ENCODE data around the gene PGM1. TPM values are rescaled to one million over a fixed set of nuclear protein-coding genes. Genes with fewer than 3 reads are reported as not detected.
A peak's percentile ranks its signal among the peaks of the same experiment; 100 is the strongest.

Gene PGM1
- total RNA-seq, 6 experiments from 2014 or later = 31.6 to 46.2 (median 32.9) TPM

DNA sequence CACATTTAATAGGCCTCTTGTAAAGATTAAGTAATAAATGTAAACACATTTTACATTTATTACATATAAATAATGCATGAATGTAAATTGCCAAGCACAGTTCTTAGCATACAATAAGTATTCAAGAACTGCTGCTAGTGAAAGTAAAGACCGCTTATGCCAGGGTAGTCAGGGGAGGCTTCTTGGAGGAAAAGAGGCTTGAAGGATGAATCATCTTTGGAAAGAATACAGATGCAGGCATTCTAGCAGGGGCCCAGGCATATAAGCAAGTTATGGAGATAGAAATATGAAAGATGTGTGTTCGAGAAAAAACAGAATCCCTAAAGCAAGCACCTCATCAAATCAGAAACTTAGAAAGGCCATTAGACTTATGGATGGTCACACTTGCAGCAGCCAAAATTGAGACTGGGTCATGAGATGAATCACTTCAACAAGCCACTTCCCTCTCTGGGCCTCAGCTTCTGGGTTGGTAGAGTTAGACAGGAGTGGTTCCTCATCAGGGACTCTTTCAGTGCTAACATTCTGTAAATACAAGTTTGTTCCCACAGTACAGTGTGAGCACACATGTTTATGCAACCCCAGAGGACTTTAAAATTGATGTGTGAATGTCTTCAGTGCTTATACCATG lies 100.8 kb downstream of the PGM1 start:
- Mint-ChIP-seq H3K9me3 (no peaks in the 10 kb centered on the region), H3K4me3 (no peak overlapping the region), H3K36me3 (ENCODE audit: low read depth) (no peaks in the 10 kb centered on the region), H3K27me3 (ENCODE audit: insufficient read depth) (peaks cover 4% of the 10 kb centered on the region), H3K27ac (no peak overlapping the region), H3K4me1 (ENCODE audit: low read depth) (peaks cover 30% of the 10 kb centered on the region)
- TF ChIP-seq, protein P1, sequence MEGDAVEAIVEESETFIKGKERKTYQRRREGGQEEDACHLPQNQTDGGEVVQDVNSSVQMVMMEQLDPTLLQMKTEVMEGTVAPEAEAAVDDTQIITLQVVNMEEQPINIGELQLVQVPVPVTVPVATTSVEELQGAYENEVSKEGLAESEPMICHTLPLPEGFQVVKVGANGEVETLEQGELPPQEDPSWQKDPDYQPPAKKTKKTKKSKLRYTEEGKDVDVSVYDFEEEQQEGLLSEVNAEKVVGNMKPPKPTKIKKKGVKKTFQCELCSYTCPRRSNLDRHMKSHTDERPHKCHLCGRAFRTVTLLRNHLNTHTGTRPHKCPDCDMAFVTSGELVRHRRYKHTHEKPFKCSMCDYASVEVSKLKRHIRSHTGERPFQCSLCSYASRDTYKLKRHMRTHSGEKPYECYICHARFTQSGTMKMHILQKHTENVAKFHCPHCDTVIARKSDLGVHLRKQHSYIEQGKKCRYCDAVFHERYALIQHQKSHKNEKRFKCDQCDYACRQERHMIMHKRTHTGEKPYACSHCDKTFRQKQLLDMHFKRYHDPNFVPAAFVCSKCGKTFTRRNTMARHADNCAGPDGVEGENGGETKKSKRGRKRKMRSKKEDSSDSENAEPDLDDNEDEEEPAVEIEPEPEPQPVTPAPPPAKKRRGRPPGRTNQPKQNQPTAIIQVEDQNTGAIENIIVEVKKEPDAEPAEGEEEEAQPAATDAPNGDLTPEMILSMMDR (IDR thresholded peaks at IDR 0.05) = no peak
- DNase-seq = peak; percentile 16

DNA sequence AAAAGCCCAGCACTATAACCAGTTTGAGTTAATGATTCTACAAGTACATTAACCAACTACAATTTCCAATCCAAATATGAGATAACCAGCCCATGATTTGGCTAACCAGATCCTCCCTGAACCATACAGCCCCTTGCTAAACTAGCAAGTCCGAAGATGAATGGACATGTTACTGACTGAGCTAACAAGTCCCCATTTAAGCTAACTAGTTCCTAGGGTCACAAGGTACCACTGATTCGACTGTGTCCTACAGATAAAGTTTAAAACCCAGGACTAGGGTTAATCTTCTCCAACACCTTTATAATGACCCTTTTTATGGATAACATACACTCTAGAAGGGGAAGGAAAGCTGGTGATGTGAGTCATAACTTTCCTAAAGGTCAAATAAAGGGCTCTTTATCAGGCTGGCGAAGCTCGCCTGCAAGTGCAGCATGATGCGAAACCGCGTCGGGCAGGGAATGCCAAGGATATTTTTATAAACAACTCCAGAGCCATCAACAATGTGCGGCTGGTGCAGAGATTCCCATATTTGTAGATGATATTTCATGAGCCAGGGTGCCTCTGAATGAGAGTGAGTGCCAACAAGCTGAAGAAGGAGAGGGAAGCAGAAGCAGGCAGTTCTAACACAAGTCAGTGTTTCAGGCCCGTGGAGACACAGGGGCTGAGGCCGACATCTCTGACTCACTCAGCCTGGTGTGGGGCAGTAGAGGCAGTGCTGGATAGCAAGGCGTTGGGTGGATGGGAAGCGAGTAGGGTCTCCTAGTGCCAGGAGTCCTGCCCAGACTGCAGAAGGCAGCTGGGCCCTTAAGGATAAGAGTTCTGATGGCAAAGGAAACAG lies 105.0 kb downstream of the PGM1 start:
- no peak overlapping the region for H3K4me3 Mint-ChIP-seq
- H3K9me3 Mint-ChIP-seq = no peaks in the 10 kb centered on the region
- TF ChIP-seq, protein P1 (IDR thresholded peaks at IDR 0.05) = no peak
- no peak overlapping the region for H3K27ac Mint-ChIP-seq
- peaks cover 16% of the 10 kb centered on the region for H3K27me3 Mint-ChIP-seq (ENCODE audit: insufficient read depth)
- peaks cover 15% of the 10 kb centered on the region for H3K4me1 Mint-ChIP-seq (ENCODE audit: low read depth)
- no peak for DNase-seq
- no peaks in the 10 kb centered on the region for H3K36me3 Mint-ChIP-seq (ENCODE audit: low read depth)

DNA sequence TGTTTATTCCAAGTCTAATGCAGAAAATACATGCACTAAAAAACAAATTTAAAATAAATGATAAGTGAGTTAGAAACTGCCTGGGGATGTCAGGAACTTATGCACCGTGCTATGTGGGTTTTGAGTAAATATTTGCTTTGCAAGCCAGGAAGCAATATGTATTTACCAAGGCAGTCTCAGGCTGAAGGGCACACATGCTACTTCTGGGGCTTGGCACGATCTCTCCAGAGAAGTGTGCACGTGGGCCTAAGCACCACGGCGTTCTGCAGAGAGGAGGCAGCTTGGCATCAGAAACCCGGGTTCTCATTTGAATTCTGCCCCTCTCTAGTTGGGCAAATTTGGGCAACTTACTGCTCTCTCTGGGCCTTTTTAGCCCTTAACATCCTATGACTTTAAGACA lies 108.0 kb downstream of the PGM1 start:
- H3K4me1 Mint-ChIP-seq (ENCODE audit: low read depth) = peaks cover 7% of the 10 kb centered on the region
- H3K36me3 Mint-ChIP-seq (ENCODE audit: low read depth) = no peaks in the 10 kb centered on the region
- H3K27ac Mint-ChIP-seq = no peak overlapping the region

DNA sequence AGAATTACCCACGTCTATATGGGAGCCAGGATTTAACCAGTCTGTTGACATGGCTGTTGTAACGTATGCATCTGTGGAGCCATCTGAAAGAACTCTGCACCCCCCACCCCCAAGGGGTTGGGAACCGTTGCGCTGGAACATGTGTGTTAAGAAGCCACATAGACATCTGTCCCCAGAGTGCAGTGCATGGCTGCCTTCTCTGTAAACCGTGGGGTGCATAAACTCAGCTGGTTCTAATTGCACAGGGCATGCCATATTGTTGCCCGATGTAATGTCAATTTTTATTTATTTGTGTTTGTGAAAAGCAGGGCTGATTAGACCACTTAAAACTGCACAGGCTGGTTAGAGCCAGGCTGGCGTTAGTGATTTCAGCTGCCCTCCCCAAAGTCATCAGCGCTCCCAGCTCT lies 110.5 kb downstream of the PGM1 start:
- TF ChIP-seq, protein P1 (IDR thresholded peaks at IDR 0.05) = no peak
- DNase-seq = no peak
- Mint-ChIP-seq H3K9me3 (no peaks in the 10 kb centered on the region), H3K36me3 (ENCODE audit: low read depth) (no peaks in the 10 kb centered on the region), H3K27ac (no peak overlapping the region), H3K4me1 (ENCODE audit: low read depth) (peaks cover 7% of the 10 kb centered on the region), H3K4me3 (no peak overlapping the region), H3K27me3 (ENCODE audit: insufficient read depth) (peaks cover 25% of the 10 kb centered on the region)

More for the DNA sequence above, 108.0 kb downstream of the PGM1 start:
- TF ChIP-seq, protein P1 (IDR thresholded peaks at IDR 0.05) = no peak
- DNase-seq = no peak
- Mint-ChIP-seq H3K4me3 (no peak overlapping the region), H3K27me3 (ENCODE audit: insufficient read depth) (peaks cover 22% of the 10 kb centered on the region), H3K9me3 (no peaks in the 10 kb centered on the region)

DNA sequence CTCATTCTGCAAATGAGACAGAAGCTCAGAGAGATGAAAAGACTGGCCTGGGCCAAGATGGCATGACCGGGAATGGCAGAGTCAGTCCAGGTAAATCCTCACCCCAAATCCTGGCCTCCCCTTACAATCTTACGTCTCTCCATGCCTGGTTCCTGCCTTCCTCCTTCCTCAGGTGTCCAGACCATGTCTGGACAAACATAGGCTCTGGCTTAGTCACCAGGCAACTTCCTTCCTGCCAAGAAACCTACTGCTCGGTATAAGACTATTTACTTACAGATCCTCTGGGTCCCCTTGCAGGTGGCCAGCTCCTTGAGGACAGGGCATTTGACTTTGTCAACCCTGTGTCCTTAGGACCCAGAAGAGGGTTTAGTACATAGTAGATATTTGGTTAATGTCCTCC lies 111.2 kb downstream of the PGM1 start:
- no peak for DNase-seq
- Mint-ChIP-seq H3K4me3 (no peak overlapping the region), H3K36me3 (ENCODE audit: low read depth) (no peaks in the 10 kb centered on the region), H3K4me1 (ENCODE audit: low read depth) (peaks cover 7% of the 10 kb centered on the region), H3K9me3 (no peaks in the 10 kb centered on the region), H3K27ac (no peak overlapping the region), H3K27me3 (ENCODE audit: insufficient read depth) (peaks cover 25% of the 10 kb centered on the region)
- TF ChIP-seq, protein P1 (IDR thresholded peaks at IDR 0.05) = no peak

Data from HFFc6 (cell line).